Measurements from ENCODE around the gene SEC14L2. TPM values are rescaled to one million over a fixed set of nuclear protein-coding genes. Genes with fewer than 3 reads are reported as not detected.

The SEC14L2 gene
- total and polyA plus RNA-seq, 2 of the 4 experiments (the other 2 are of a cell fraction) = 38.7 to 54.8 TPM

DNA sequence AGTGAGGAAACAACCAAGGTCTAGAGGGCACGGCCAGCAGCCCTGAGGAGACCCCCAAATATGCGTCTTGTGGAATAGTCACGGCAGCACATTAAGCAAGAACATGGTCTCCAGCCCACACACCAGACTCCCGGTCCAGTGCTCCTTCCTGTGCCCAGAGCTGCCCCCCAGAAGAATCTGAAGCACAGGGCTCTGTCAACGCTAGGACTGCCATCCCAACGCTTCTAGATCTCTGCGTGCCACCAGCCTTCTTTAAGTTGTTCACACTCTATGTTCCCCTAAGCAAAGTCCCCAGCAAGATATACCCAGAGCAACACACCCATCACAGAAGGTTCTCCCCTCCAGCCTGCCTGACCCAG, 3.5 kb upstream of the SEC14L2 start:
- Histone ChIP-seq H3K9me3 (ENCODE audit: control insufficient read depth, insufficient read depth, low read length) (no peaks in the 10 kb centered on the region), H3K27me3 (ENCODE audit: control insufficient read depth, insufficient read depth, low read length) (no peaks in the 10 kb centered on the region), H4K8ac (ENCODE audit: low read depth in 2 of 2, low read length in 2 of 2) (no peak overlapping the region), H2BK20ac (ENCODE audit: low read depth, low read length) (no peak overlapping the region), H3K56ac (ENCODE audit: extremely low read depth, insufficient read depth, low read length) (no peak overlapping the region), H3K79me1 (ENCODE audit: low read depth in 1 of 2, low read length in 2 of 2) (peaks cover 7 to 17% of the 10 kb centered on the region in 2 experiments), H2AK5ac (ENCODE audit: low read depth, low read length) (no peak overlapping the region), H3K27ac (ENCODE audit: insufficient read depth, low read length) (no peak overlapping the region), H4K91ac (ENCODE audit: insufficient read depth, low read depth, low read length) (no peak overlapping the region), H2AFZ (replicated peaks; ENCODE audit: low read length, poor library complexity) (no peak overlapping the region), H3K4me3 (ENCODE audit: insufficient read depth, low read depth, low read length) (no peak overlapping the region), H3K4me2 (ENCODE audit: low read depth, low read length) (no peak overlapping the region), H3K9me1 (ENCODE audit: insufficient read depth, low read length) (peaks cover 12% of the 10 kb centered on the region), H3K23ac (ENCODE audit: low read depth, low read length) (no peak overlapping the region), H3K14ac (replicated peaks; ENCODE audit: low read depth, low read length) (no peak overlapping the region), H3K36me3 (ENCODE audit: control insufficient read depth, insufficient read depth, low read length) (no peaks in the 10 kb centered on the region), H2AK9ac (replicated peaks; ENCODE audit: low read depth, low read length, poor library complexity) (no peak overlapping the region), H4K5ac (ENCODE audit: low read depth, low read length) (no peak overlapping the region), H2BK15ac (ENCODE audit: low read depth, low read length) (no peak overlapping the region), H3K9ac (ENCODE audit: low read depth, low read length) (no peak overlapping the region), H3K4me1 (ENCODE audit: control insufficient read depth, insufficient read depth, low read length) (peaks cover 12% of the 10 kb centered on the region), H2BK120ac (ENCODE audit: low read depth, low read length) (no peak overlapping the region), H2BK5ac (ENCODE audit: low read depth, low read length, poor library complexity, severe bottlenecking) (no peak overlapping the region), H4K20me1 (ENCODE audit: insufficient read depth, low read length) (peaks cover 9% of the 10 kb centered on the region), H3K4ac (ENCODE audit: low read depth, low read length) (no peak overlapping the region), H3K18ac (ENCODE audit: low read depth, low read length) (no peak overlapping the region)
- WGBS, 2 experiments (ENCODE audit: extremely low coverage in 2 of 2, insufficient read length in 1 of 2) = 66% methylated on average over 4 of the region's 7 CpGs; no CpG with 5 or more reads in 1 of the 2 experiments
- ATAC-seq (ENCODE audit: low read depth) = no peak
- ChIA-PET POLR2A (ENCODE audit: unreplicated experiment) (no interaction called here), CTCF (no interaction called here)
- no peak for DNase-seq
- TF ChIP-seq CHD1 (IDR thresholded peaks at IDR 0.05; ENCODE audit: low read depth, low read length) (no peak), RAD21 (IDR thresholded peaks at IDR 0.05; ENCODE audit: low read length) (no peak), MAZ (IDR thresholded peaks at IDR 0.05; ENCODE audit: borderline replicate concordance, low read depth, low read length) (no peak), BHLHE40 (IDR thresholded peaks at IDR 0.05; ENCODE audit: low read depth, low read length) (no peak), RCOR1 (IDR thresholded peaks at IDR 0.05; ENCODE audit: insufficient replicate concordance, low read length) (no peak), SMC3 (IDR thresholded peaks at IDR 0.05; ENCODE audit: low read depth, low read length) (no peak), FOS (IDR thresholded peaks at IDR 0.05; ENCODE audit: low read depth, low read length) (no peak), CEBPB (IDR thresholded peaks at IDR 0.05; ENCODE audit: low read depth, low read length) (no peak), RFX5 (IDR thresholded peaks at IDR 0.05; ENCODE audit: low read depth, low read length) (no peak), POLR2A (IDR thresholded peaks at IDR 0.05; ENCODE audit: low read depth, low read length) (no peak), NFE2L2 (IDR thresholded peaks at IDR 0.05; ENCODE audit: low read depth, low read length) (no peak), MAFK (IDR thresholded peaks at IDR 0.05; ENCODE audit: low read depth, low read length) (no peak), MXI1 (IDR thresholded peaks at IDR 0.05; ENCODE audit: borderline replicate concordance, low read depth, low read length) (no peak)
- TF ChIP-seq, protein P1, sequence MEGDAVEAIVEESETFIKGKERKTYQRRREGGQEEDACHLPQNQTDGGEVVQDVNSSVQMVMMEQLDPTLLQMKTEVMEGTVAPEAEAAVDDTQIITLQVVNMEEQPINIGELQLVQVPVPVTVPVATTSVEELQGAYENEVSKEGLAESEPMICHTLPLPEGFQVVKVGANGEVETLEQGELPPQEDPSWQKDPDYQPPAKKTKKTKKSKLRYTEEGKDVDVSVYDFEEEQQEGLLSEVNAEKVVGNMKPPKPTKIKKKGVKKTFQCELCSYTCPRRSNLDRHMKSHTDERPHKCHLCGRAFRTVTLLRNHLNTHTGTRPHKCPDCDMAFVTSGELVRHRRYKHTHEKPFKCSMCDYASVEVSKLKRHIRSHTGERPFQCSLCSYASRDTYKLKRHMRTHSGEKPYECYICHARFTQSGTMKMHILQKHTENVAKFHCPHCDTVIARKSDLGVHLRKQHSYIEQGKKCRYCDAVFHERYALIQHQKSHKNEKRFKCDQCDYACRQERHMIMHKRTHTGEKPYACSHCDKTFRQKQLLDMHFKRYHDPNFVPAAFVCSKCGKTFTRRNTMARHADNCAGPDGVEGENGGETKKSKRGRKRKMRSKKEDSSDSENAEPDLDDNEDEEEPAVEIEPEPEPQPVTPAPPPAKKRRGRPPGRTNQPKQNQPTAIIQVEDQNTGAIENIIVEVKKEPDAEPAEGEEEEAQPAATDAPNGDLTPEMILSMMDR (conservative IDR thresholded peaks at IDR 0.05; ENCODE audit: low read depth, low read length) = no peak
- TF ChIP-seq, protein P2, sequence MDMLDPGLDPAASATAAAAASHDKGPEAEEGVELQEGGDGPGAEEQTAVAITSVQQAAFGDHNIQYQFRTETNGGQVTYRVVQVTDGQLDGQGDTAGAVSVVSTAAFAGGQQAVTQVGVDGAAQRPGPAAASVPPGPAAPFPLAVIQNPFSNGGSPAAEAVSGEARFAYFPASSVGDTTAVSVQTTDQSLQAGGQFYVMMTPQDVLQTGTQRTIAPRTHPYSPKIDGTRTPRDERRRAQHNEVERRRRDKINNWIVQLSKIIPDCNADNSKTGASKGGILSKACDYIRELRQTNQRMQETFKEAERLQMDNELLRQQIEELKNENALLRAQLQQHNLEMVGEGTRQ (IDR thresholded peaks at IDR 0.05; ENCODE audit: low read depth, low read length) = no peak
- TF ChIP-seq, protein P3, sequence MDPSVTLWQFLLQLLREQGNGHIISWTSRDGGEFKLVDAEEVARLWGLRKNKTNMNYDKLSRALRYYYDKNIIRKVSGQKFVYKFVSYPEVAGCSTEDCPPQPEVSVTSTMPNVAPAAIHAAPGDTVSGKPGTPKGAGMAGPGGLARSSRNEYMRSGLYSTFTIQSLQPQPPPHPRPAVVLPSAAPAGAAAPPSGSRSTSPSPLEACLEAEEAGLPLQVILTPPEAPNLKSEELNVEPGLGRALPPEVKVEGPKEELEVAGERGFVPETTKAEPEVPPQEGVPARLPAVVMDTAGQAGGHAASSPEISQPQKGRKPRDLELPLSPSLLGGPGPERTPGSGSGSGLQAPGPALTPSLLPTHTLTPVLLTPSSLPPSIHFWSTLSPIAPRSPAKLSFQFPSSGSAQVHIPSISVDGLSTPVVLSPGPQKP (IDR thresholded peaks at IDR 0.05; ENCODE audit: borderline replicate concordance, low read depth, low read length) = no peak
- in situ Hi-C loops (cut with MboI; ENCODE audit: low sequenced_read_pairs) (loop anchor here (10.0 kb wide), 2 partner anchors 92 to 288 kb away; no protein-coding TSS in a partner anchor), dilution Hi-C loops (cut with HindIII; ENCODE audit: low sequenced_read_pairs, unreplicated experiment) (no loop called here), intact Hi-C loops (cut with micrococcal nuclease) (no loop called here)
- no TSS peak for BruUV-seq (replicated peaks)
